ENCODE data around the gene IFT122. TPM values are rescaled to one million over a fixed set of nuclear protein-coding genes. Genes with fewer than 3 reads are reported as not detected.

The IFT122 gene
- polyA plus RNA-seq, 1 experiment, result 27.8 TPM

GRCh38 chr3:129505341-129505740 lies 65.3 kb downstream of the IFT122 start:
- Histone ChIP-seq H3K36me3 (ENCODE audit: control insufficient read depth, insufficient read depth, low read length) (no peaks in the 10 kb centered on the region), H3K4me3 (ENCODE audit: low read depth, low read length) (no peak overlapping the region), H3K27me3 (ENCODE audit: control insufficient read depth, insufficient read depth, low read length) (no peaks in the 10 kb centered on the region)
- POLR2A ChIA-PET, result no interaction called here
- no peak for DNase-seq (ENCODE audit: low read depth)
- TF ChIP-seq, protein P1, sequence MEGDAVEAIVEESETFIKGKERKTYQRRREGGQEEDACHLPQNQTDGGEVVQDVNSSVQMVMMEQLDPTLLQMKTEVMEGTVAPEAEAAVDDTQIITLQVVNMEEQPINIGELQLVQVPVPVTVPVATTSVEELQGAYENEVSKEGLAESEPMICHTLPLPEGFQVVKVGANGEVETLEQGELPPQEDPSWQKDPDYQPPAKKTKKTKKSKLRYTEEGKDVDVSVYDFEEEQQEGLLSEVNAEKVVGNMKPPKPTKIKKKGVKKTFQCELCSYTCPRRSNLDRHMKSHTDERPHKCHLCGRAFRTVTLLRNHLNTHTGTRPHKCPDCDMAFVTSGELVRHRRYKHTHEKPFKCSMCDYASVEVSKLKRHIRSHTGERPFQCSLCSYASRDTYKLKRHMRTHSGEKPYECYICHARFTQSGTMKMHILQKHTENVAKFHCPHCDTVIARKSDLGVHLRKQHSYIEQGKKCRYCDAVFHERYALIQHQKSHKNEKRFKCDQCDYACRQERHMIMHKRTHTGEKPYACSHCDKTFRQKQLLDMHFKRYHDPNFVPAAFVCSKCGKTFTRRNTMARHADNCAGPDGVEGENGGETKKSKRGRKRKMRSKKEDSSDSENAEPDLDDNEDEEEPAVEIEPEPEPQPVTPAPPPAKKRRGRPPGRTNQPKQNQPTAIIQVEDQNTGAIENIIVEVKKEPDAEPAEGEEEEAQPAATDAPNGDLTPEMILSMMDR (IDR thresholded peaks at IDR 0.05; ENCODE audit: insufficient read depth, low read depth, low read length), result no peak
- CTCF ChIA-PET, result no interaction called here

- H3K4me3 ChIP-seq (ENCODE audit: low read depth, low read length), result no peak overlapping the region
- H3K36me3 ChIP-seq (ENCODE audit: control insufficient read depth, insufficient read depth, low read length), result no peaks in the 10 kb centered on the region
- TF ChIP-seq, protein P1 (IDR thresholded peaks at IDR 0.05; ENCODE audit: insufficient read depth, low read depth, low read length), result no peak
- DNase-seq (ENCODE audit: low read depth), result no peak
- ChIA-PET POLR2A (no interaction called here), CTCF (interaction anchor here (1.1 kb wide), 1 partner anchor 107 kb away, joined by 3 read pairs; no protein-coding TSS in a partner anchor)
- no peaks in the 10 kb centered on the region for H3K27me3 ChIP-seq (ENCODE audit: control insufficient read depth, insufficient read depth, low read length)
Measured at GRCh38 chr3:129506231-129506742, 66.3 kb downstream of the IFT122 start.

DNA sequence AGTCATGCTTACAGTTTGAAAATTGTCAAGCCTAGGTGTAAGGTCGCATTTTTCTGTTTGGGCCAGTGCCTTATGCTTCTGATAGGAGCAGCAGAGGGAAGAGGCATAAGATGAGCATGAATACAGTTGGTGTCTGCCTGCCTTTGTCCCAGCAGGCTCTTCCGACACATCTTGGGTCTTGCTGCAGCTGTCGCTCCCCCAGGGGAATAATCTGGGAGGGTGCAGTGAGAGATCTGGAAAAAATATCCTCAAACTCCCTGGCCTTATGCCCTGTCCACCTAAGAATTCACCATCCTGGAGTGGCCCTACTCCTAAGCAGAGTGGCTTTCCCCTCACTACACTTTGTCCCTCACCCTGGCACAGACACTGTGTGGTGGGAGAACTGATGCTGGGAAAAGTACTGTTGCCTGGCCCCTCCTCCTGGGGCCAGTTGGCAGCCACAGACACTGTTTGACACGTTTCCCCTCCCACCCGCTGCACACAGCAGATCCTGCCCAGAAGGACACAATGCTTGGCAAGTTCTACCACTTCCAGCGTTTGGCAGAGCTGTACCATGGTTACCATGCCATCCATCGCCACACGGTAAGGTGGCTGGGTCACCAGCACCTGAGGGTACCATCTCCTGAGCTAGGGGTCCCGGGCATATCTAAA lies 67.3 kb downstream of the IFT122 start:
- CTCF ChIA-PET, result interaction anchor here (1.1 to 1.3 kb wide), 2 partner anchors 72 to 106 kb away, joined by 3 read pairs; no protein-coding TSS in a partner anchor
- POLR2A ChIA-PET, result no interaction called here
- no peak for DNase-seq (ENCODE audit: low read depth)
- no peak overlapping the region for H3K4me3 ChIP-seq (ENCODE audit: low read depth, low read length)
- no peaks in the 10 kb centered on the region for H3K27me3 ChIP-seq (ENCODE audit: control insufficient read depth, insufficient read depth, low read length)
- H3K36me3 ChIP-seq (ENCODE audit: control insufficient read depth, insufficient read depth, low read length), result no peaks in the 10 kb centered on the region
- TF ChIP-seq, protein P1 (IDR thresholded peaks at IDR 0.05; ENCODE audit: insufficient read depth, low read depth, low read length), result no peak

- no peak overlapping the region for H3K4me3 ChIP-seq (ENCODE audit: low read depth, low read length)
- CTCF ChIA-PET, result no interaction called here
- H3K36me3 ChIP-seq (ENCODE audit: control insufficient read depth, insufficient read depth, low read length), result peaks cover 1% of the 10 kb centered on the region; the same call in 1 of the 2 replicates
- TF ChIP-seq, protein P1 (IDR thresholded peaks at IDR 0.05; ENCODE audit: insufficient read depth, low read depth, low read length), result no peak
- H3K27me3 ChIP-seq (ENCODE audit: control insufficient read depth, insufficient read depth, low read length), result no peaks in the 10 kb centered on the region
- DNase-seq (ENCODE audit: low read depth), result no peak
- POLR2A ChIA-PET, result no interaction called here
Measured at GRCh38 chr3:129512595-129512994, 72.6 kb downstream of the IFT122 start.

DNA sequence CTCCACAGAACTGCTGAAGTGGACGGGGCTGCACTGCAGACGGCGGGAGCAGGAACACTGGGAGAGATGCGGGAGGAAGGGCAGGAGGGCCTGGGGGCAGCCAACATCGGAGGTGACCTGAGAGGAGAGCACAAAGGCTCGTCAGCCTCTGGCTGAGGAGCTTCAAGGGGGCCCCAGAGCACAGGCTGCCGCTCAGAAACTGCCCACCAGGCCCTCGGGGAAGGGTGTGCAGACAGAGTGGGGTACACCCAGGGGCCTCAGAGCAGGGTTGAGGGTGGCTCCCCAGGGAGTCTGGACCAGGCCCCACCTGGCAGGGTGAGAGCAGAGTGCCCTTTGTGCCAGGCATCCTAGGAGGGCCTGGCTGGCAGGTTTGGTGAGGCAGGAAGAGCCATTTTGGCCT lies 73.7 kb downstream of the IFT122 start:
- no peak for DNase-seq (ENCODE audit: low read depth)
- TF ChIP-seq, protein P1 (IDR thresholded peaks at IDR 0.05; ENCODE audit: insufficient read depth, low read depth, low read length), result no peak
- no peak overlapping the region for H3K4me3 ChIP-seq (ENCODE audit: low read depth, low read length)
- H3K27me3 ChIP-seq (ENCODE audit: control insufficient read depth, insufficient read depth, low read length), result no peaks in the 10 kb centered on the region
- H3K36me3 ChIP-seq (ENCODE audit: control insufficient read depth, insufficient read depth, low read length), result peaks cover 1% of the 10 kb centered on the region; the same call in 1 of the 2 replicates
- POLR2A ChIA-PET, result no interaction called here
- CTCF ChIA-PET, result no interaction called here
